ENCODE measurements around the gene SORCS2.

The SORCS2 gene

GRCh38 chr4:7512946-7513345 lies 320.6 kb downstream of the SORCS2 start:
- no peak for TF ChIP-seq MAX (IDR thresholded peaks at IDR 0.05; ENCODE audit: low read depth, low read length)
- TF ChIP-seq POLR2A (IDR thresholded peaks at IDR 0.05; ENCODE audit: extremely low read depth, insufficient read length), result no peak
- no peak for TF ChIP-seq MYC (IDR thresholded peaks at IDR 0.05; ENCODE audit: low read depth, low read length)
- no peak for TF ChIP-seq CTCF (IDR thresholded peaks at IDR 0.05; ENCODE audit: low read depth, low read length)
- H3K4me3 ChIP-seq (ENCODE audit: low read depth, low read length), result no peak overlapping the region
- no peak for DNase-seq (ENCODE audit: low read depth)

GRCh38 chr4:7513671-7514070 lies 321.3 kb downstream of the SORCS2 start:
- TF ChIP-seq CTCF (IDR thresholded peaks at IDR 0.05; ENCODE audit: low read depth, low read length) (no peak), MYC (IDR thresholded peaks at IDR 0.05; ENCODE audit: low read depth, low read length) (no peak), MAX (IDR thresholded peaks at IDR 0.05; ENCODE audit: low read depth, low read length) (no peak), POLR2A (IDR thresholded peaks at IDR 0.05; ENCODE audit: extremely low read depth, insufficient read length) (no peak)
- H3K4me3 ChIP-seq (ENCODE audit: low read depth, low read length), result no peak overlapping the region
- DNase-seq (ENCODE audit: low read depth), result no peak

- DNase-seq (ENCODE audit: low read depth), result no peak
- TF ChIP-seq MYC (IDR thresholded peaks at IDR 0.05; ENCODE audit: low read depth, low read length), result no peak
- no peak for TF ChIP-seq MAX (IDR thresholded peaks at IDR 0.05; ENCODE audit: low read depth, low read length)
- no peak for TF ChIP-seq POLR2A (IDR thresholded peaks at IDR 0.05; ENCODE audit: extremely low read depth, insufficient read length)
- TF ChIP-seq CTCF (IDR thresholded peaks at IDR 0.05; ENCODE audit: low read depth, low read length), result no peak
- H3K4me3 ChIP-seq (ENCODE audit: low read depth, low read length), result no peak overlapping the region
Measured at GRCh38 chr4:7514281-7514680, 321.9 kb downstream of the SORCS2 start.

GRCh38 chr4:7514789-7515188 lies 322.5 kb downstream of the SORCS2 start:
- H3K4me3 ChIP-seq (ENCODE audit: low read depth, low read length), result no peak overlapping the region
- TF ChIP-seq MAX (IDR thresholded peaks at IDR 0.05; ENCODE audit: low read depth, low read length) (no peak), POLR2A (IDR thresholded peaks at IDR 0.05; ENCODE audit: extremely low read depth, insufficient read length) (no peak), CTCF (IDR thresholded peaks at IDR 0.05; ENCODE audit: low read depth, low read length) (no peak), MYC (IDR thresholded peaks at IDR 0.05; ENCODE audit: low read depth, low read length) (no peak)
- DNase-seq (ENCODE audit: low read depth), result no peak

- DNase-seq (ENCODE audit: low read depth), result no peak
- TF ChIP-seq MYC (IDR thresholded peaks at IDR 0.05; ENCODE audit: low read depth, low read length), result no peak
- no peak for TF ChIP-seq CTCF (IDR thresholded peaks at IDR 0.05; ENCODE audit: low read depth, low read length)
- TF ChIP-seq MAX (IDR thresholded peaks at IDR 0.05; ENCODE audit: low read depth, low read length), result no peak
- no peak for TF ChIP-seq POLR2A (IDR thresholded peaks at IDR 0.05; ENCODE audit: extremely low read depth, insufficient read length)
- H3K4me3 ChIP-seq (ENCODE audit: low read depth, low read length), result no peak overlapping the region
Measured at GRCh38 chr4:7515390-7515902, 323.1 kb downstream of the SORCS2 start.
